Neural cell (in vitro differentiated cells): ENCODE results near the gene PEAR1. TPM values are rescaled to one million over a fixed set of nuclear protein-coding genes. Genes with fewer than 3 reads are reported as not detected.

Experiments used
- H2AFZ ChIP-seq: fragments of 200-600, 300-800 bp; sonication (generic), shearing (Covaris generic); 2 replicates; pipeline ENCODE4 v1.6.0; 2014; ENCODE audit warnings: low read depth, mild to moderate bottlenecking, antibody characterized with exemption, low read length, moderate library complexity
- H3F3A ChIP-seq: fragments of 200-600 bp; shearing (Covaris generic); 2 replicates; pipeline ENCODE4 v1.6.1; 2016; ENCODE audit warnings: mild to moderate bottlenecking, moderate library complexity, mixed read lengths, antibody characterized with exemption, low read length; ENCODE audit not compliant: insufficient read depth, poor library complexity, severe bottlenecking
- H3K27ac ChIP-seq: fragments of 200-600, 300-800 bp; sonication (generic), shearing (Covaris generic); 2 replicates; pipeline ENCODE4 v1.5.1; 2014; ENCODE audit warnings: mild to moderate bottlenecking, low read length, moderate library complexity
- H3K27me3 ChIP-seq: fragments of 300-800, 200-600 bp; sonication (generic), shearing (Covaris generic); 2 replicates; pipeline ENCODE4 v1.6.0; 2014; ENCODE audit warnings: mild to moderate bottlenecking, low read depth, low read length, moderate library complexity; ENCODE audit not compliant: insufficient read depth
- H3K36me3 ChIP-seq: fragments of 300-800, 200-600 bp; sonication (generic), shearing (Covaris generic); 2 replicates; pipeline ENCODE4 v1.5.1; 2014; ENCODE audit warnings: mild to moderate bottlenecking, antibody characterized with exemption, low read length, moderate library complexity; ENCODE audit not compliant: insufficient read depth
- H3K4me2 ChIP-seq: fragments of 300-800, 200-600 bp; sonication (generic), shearing (Covaris generic); 2 replicates; pipeline ENCODE4 v1.6.0; 2014; ENCODE audit warnings: mild to moderate bottlenecking, low read length
- H3K4me3 ChIP-seq: fragments of 300-800, 200-600 bp; sonication (generic), shearing (Covaris generic); 2 replicates; pipeline ENCODE4 v1.5.1; 2014; ENCODE audit warnings: mild to moderate bottlenecking, low read length, moderate library complexity
- H3K79me2 ChIP-seq: fragments of 200-600 bp; shearing (Covaris generic); replicated peaks from 2 replicates; pipeline ENCODE4 v1.6.0; 2014; ENCODE audit warnings: mild to moderate bottlenecking, low read length, moderate library complexity; ENCODE audit not compliant: insufficient read depth
- H3K9ac ChIP-seq: fragments of 300-800, 200-600 bp; sonication (generic), shearing (Covaris generic); 2 replicates; pipeline ENCODE4 v1.6.1; 2016; ENCODE audit warnings: mild to moderate bottlenecking, low read length, mixed read lengths
- H3K9me2 ChIP-seq: fragments of 200-600 bp; shearing (Covaris generic); 2 replicates; pipeline ENCODE4 v1.6.1; 2016; ENCODE audit warnings: mild to moderate bottlenecking, low read length, mixed read lengths; ENCODE audit not compliant: insufficient read depth
- H3K9me3 ChIP-seq: fragments of 200-600, 300-800 bp; sonication (generic), shearing (Covaris generic); 2 replicates; pipeline ENCODE4 v1.6.1; 2016; ENCODE audit warnings: mild to moderate bottlenecking, mixed run types, low read length, moderate library complexity, mixed read lengths
- H4K20me1 ChIP-seq: fragments of 200-600 bp; shearing (Covaris generic); 2 replicates; pipeline ENCODE4 v1.6.1; 2016; ENCODE audit warnings: mild to moderate bottlenecking, mixed run types; ENCODE audit not compliant: insufficient read depth
- CTCF ChIP-seq: fragments of 450-650 bp; IDR thresholded peaks from 2 replicates; pipeline ENCODE4 v1.5.1; 2014; ENCODE audit warnings: antibody characterized with exemption, mild to moderate bottlenecking, moderate library complexity; ENCODE audit not compliant: poor library complexity, severe bottlenecking
- EZH2 ChIP-seq: fragments of 200-600, 300-800 bp; shearing (Covaris generic), sonication (generic); IDR thresholded peaks from 2 replicates; pipeline ENCODE4 v1.6.1; 2014; ENCODE audit warnings: antibody characterized with exemption, low read length, borderline replicate concordance, mild to moderate bottlenecking; ENCODE audit not compliant: insufficient read depth, poor library complexity, severe bottlenecking
- POLR2AphosphoS5 ChIP-seq: IDR thresholded peaks from 2 replicates; pipeline ENCODE4 v1.6.1; 2012
- RAD21 ChIP-seq: fragments of 450-650 bp; conservative IDR thresholded peaks from 2 replicates; pipeline ENCODE4 v1.6.1; 2014; ENCODE audit warnings: antibody characterized with exemption, mild to moderate bottlenecking, moderate library complexity
- REST ChIP-seq: IDR thresholded peaks from 2 replicates; pipeline ENCODE4 v1.6.1; 2012; ENCODE audit warnings: borderline replicate concordance
- SMC3 ChIP-seq: fragments of 450-650 bp; conservative IDR thresholded peaks from 2 replicates; pipeline ENCODE4 v1.6.1; 2014; ENCODE audit warnings: antibody characterized with exemption, mild to moderate bottlenecking, moderate library complexity; ENCODE audit not compliant: poor library complexity
- TAF1 ChIP-seq: IDR thresholded peaks from 2 replicates; pipeline ENCODE4 v1.6.1; 2012; ENCODE audit warnings: low read depth
- polyA plus RNA-seq: library from polyadenylated mRNA; depleted of rRNA; stranded (reverse); fragments of >200 nt; gene quantifications from 2 replicates; pipeline ENCODE4 v1.2.3, GENCODE V29; 2014

The PEAR1 gene
- polyA plus RNA-seq, 1 donor from 2014 or later: not detected

- Histone ChIP-seq H3K4me2 (no peak overlapping the region), H3K9ac (no peak overlapping the region), H3K27ac (no peak overlapping the region), H3K27me3 (no peaks in the 10 kb centered on the region), H3K79me2 (no peaks in the 10 kb centered on the region), H3K36me3 (no peaks in the 10 kb centered on the region), H3K4me3 (no peak overlapping the region), H3K9me2 (no peaks in the 10 kb centered on the region), H4K20me1 (no peaks in the 10 kb centered on the region), H3F3A (no peaks in the 10 kb centered on the region), H2AFZ (no peak overlapping the region), H3K9me3 (no peaks in the 10 kb centered on the region)
- TF ChIP-seq EZH2: no peak
- TF ChIP-seq REST: no peak
- TF ChIP-seq TAF1: no peak
- TF ChIP-seq SMC3: no peak
- TF ChIP-seq RAD21: no peak
- TF ChIP-seq CTCF: no peak
Measured at GRCh38 chr1:156937883-156938282, 44.4 kb downstream of the PEAR1 start.

- H3K79me2 ChIP-seq: no peaks in the 10 kb centered on the region
Measured at GRCh38 chr1:156938813-156939212, 45.3 kb downstream of the PEAR1 start.

More at GRCh38 chr1:156938813-156939212, 45.3 kb downstream of the PEAR1 start:
- Histone ChIP-seq H3F3A (no peaks in the 10 kb centered on the region), H3K36me3 (peaks cover 5% of the 10 kb centered on the region), H3K27me3 (no peaks in the 10 kb centered on the region), H2AFZ (no peak overlapping the region), H3K4me3 (no peak overlapping the region), H3K9ac (no peak overlapping the region), H3K9me3 (no peaks in the 10 kb centered on the region), H3K27ac (no peak overlapping the region), H3K4me2 (no peak overlapping the region), H4K20me1 (no peaks in the 10 kb centered on the region), H3K9me2 (no peaks in the 10 kb centered on the region)
- TF ChIP-seq TAF1 (no peak), CTCF (no peak), POLR2AphosphoS5 (no peak)
